PC-3 (cell line): Measurements from ENCODE around the gene OR5L2. TPM values are rescaled to one million over a fixed set of nuclear protein-coding genes. Genes with fewer than 3 reads are reported as not detected.

ENCODE experiments used
- ATAC-seq: fragments of 200-7000 bp; cut with Tn5 transposase; 2 replicates; pipeline ENCODE4 v1.9.1; 2020; ENCODE audit warnings: mild to moderate bottlenecking, moderate library complexity
- BruUV-seq: library from RNA; stranded (reverse); fragments of 400-500 nt; replicated peaks from 2 replicates; lab custom pipeline; 2021; lab: Mats Ljungman, UMichigan
- CTCF ChIA-PET: fragments of 300-600 bp; sonication (Branson Sonifier 250); formaldehyde crosslinking; loops from one replicate; lab custom pipeline; 2022; ENCODE audit warnings: antibody characterized with exemption; lab: Charles Lee
- POLR2A ChIA-PET: fragments of 300-600 bp; sonication (Branson Sonifier 250); formaldehyde crosslinking; loops from one replicate; lab custom pipeline; 2022; ENCODE audit warnings: antibody characterized with exemption; ENCODE audit not compliant: unreplicated experiment; lab: Charles Lee
- DNase-seq: peaks from one replicate; pipeline ENCODE4 v3.0.0-alpha.2; 2015
- H2AFZ ChIP-seq: fragments of 300-600 bp; sonication (generic); 2 replicates; pipeline ENCODE4 v1.6.0; 2016; ENCODE audit warnings: antibody characterized with exemption, low read length
- H3F3A ChIP-seq: fragments of 300-600 bp; sonication (generic); one replicate; pipeline ENCODE4 v1.6.0; 2017; ENCODE audit warnings: antibody characterized with exemption, low read length, control low read depth, mild to moderate bottlenecking; ENCODE audit not compliant: unreplicated experiment
- H3K27ac ChIP-seq: fragments of 300-600 bp; sonication (generic); 2 replicates; pipeline ENCODE4 v1.5.1; 2016; ENCODE audit warnings: mild to moderate bottlenecking, low read length
- H3K27me3 ChIP-seq: fragments of 300-600 bp; sonication (generic); 2 replicates; pipeline ENCODE4 v1.6.1; 2016; ENCODE audit warnings: low read length, mixed read lengths
- H3K36me3 ChIP-seq: fragments of 300-600 bp; sonication (generic); 2 replicates; pipeline ENCODE4 v1.6.1; 2016; ENCODE audit warnings: low read depth, mixed run types, low read length, mixed read lengths
- H3K4me1 ChIP-seq: fragments of 300-600 bp; sonication (generic); 2 replicates; pipeline ENCODE4 v1.5.1; 2016; ENCODE audit warnings: low read length; ENCODE audit not compliant: insufficient read depth
- H3K4me2 ChIP-seq: fragments of 300-600 bp; sonication (generic); 2 replicates; pipeline ENCODE4 v1.6.0; 2016; ENCODE audit warnings: low read length
- H3K4me3 ChIP-seq: fragments of 300-600 bp; sonication (generic); 2 replicates; pipeline ENCODE4 v1.5.1; 2016; ENCODE audit warnings: mild to moderate bottlenecking, low read length, mixed read lengths
- H3K79me2 ChIP-seq: fragments of 300-600 bp; sonication (generic); 2 replicates; pipeline ENCODE4 v1.6.1; 2017; ENCODE audit warnings: low read length, mixed read lengths
- H3K9ac ChIP-seq: fragments of 300-600 bp; sonication (generic); 2 replicates; pipeline ENCODE4 v1.6.0; 2016; ENCODE audit warnings: mild to moderate bottlenecking, low read length
- H3K9me2 ChIP-seq: fragments of 300-600 bp; sonication (generic); replicated peaks from 2 replicates; pipeline ENCODE4 v1.6.1; 2016; ENCODE audit warnings: mixed run types, low read length, mixed read lengths
- H3K9me3 ChIP-seq: fragments of 300-600 bp; sonication (generic); 2 replicates; pipeline ENCODE4 v1.6.1; 2016; ENCODE audit warnings: low read length, mixed read lengths
- H4K20me1 ChIP-seq: fragments of 300-600 bp; sonication (generic); 2 replicates; pipeline ENCODE4 v1.6.1; 2016; ENCODE audit warnings: low read length, mixed read lengths
- CTCF ChIP-seq: fragments of 300-600 bp; sonication (generic); conservative IDR thresholded peaks from 2 replicates; pipeline ENCODE4 v1.5.1; 2017; ENCODE audit warnings: antibody characterized with exemption, low read depth, mild to moderate bottlenecking, low read length
- EZH2 ChIP-seq: fragments of 300-600 bp; sonication (generic); IDR thresholded peaks from one replicate; pipeline ENCODE4 v1.6.1; 2017; ENCODE audit warnings: antibody characterized with exemption, mild to moderate bottlenecking, low read length; ENCODE audit not compliant: unreplicated experiment
- EZH2phosphoT487 ChIP-seq: fragments of 300-600 bp; sonication (generic); IDR thresholded peaks from 2 replicates; pipeline ENCODE4 v1.6.1; 2018; ENCODE audit warnings: mild to moderate bottlenecking, antibody characterized with exemption, low read length, borderline replicate concordance
- intact Hi-C: fragments of 100-400 bp; cut with micrococcal nuclease; formaldehyde crosslinking; loops from 2 replicates; pipeline ENCODE4 v1.9.0; 2023
- total RNA-seq: library from RNA; depleted of rRNA; stranded (reverse); fragments of >200 nt; gene quantifications from 2 replicates; pipeline ENCODE4 v1.2.3, GENCODE V29; 2014

The OR5L2 gene
- total RNA-seq, 1 experiment from 2014 or later: not detected

- no peak within 1 kb of the TSS for H2AFZ ChIP-seq
- H3K36me3 ChIP-seq: no peaks in the 10 kb centered on the region
- no peaks in the 10 kb centered on the region for H3K79me2 ChIP-seq
- BruUV-seq: no TSS peak
- H3K27me3 ChIP-seq: peaks cover 9% of the 10 kb centered on the region; the same call in 1 of the 2 replicates
- H3K4me3 ChIP-seq: no peak within 1 kb of the TSS
- CTCF ChIA-PET: no interaction called here
- TF ChIP-seq CTCF (no peak), EZH2 (no peak), EZH2phosphoT487 (no peak)
- 0 out of 2 replicates have a peak, but pooled peaks cover 8% of the 10 kb centered on the region for H3K9me3 ChIP-seq
- ATAC-seq: no peak
- H3K4me1 ChIP-seq: no peaks in the 10 kb centered on the region
- POLR2A ChIA-PET: no interaction called here
- H4K20me1 ChIP-seq: no peaks in the 10 kb centered on the region
- DNase-seq: no peak
- no peak within 1 kb of the TSS for H3K4me2 ChIP-seq
- no peaks in the 10 kb centered on the region for H3F3A ChIP-seq
- intact Hi-C loops: no loop called here
- no peak within 1 kb of the TSS for H3K9ac ChIP-seq
- H3K9me2 ChIP-seq: no peaks in the 10 kb centered on the region
- H3K27ac ChIP-seq: no peak within 1 kb of the TSS
Observed at GRCh38 chr11:55819330-55819729, 7.7 kb upstream of the OR5L2 start, which contains the start of gene OR5D18. Gene OR5D18, plus strand, starts transcription at chr11:55819630. Its CDS starts 0 bp downstream, at chr11:55819630.

GRCh38 chr11:55838452-55838851, 11.4 kb downstream of the OR5L2 start, which contains the start of gene OR5D16:
Gene OR5D16, plus strand, starts transcription at chr11:55838752. Its CDS starts 0 bp downstream, at chr11:55838752.
- H3K9ac ChIP-seq: no peak within 1 kb of the TSS
- H3K9me2 ChIP-seq: no peaks in the 10 kb centered on the region
- TF ChIP-seq CTCF: no peak
- TF ChIP-seq EZH2: no peak
- ATAC-seq (no peak), DNase-seq (no peak)
- H2AFZ ChIP-seq: no peak within 1 kb of the TSS
- no peaks in the 10 kb centered on the region for H3F3A ChIP-seq
- no peaks in the 10 kb centered on the region for H3K4me1 ChIP-seq
- CTCF ChIA-PET: no interaction called here
- no peaks in the 10 kb centered on the region for H3K36me3 ChIP-seq
- peaks cover 14% of the 10 kb centered on the region; the same call in 1 of the 2 replicates for H3K9me3 ChIP-seq
- POLR2A ChIA-PET: no interaction called here
- H3K4me2 ChIP-seq: no peak within 1 kb of the TSS
- no peaks in the 10 kb centered on the region for H3K79me2 ChIP-seq
- H4K20me1 ChIP-seq: no peaks in the 10 kb centered on the region
- no TSS peak for BruUV-seq
- H3K27ac ChIP-seq: no peak within 1 kb of the TSS
- intact Hi-C loops: no loop called here
- no peaks in the 10 kb centered on the region for H3K27me3 ChIP-seq
- H3K4me3 ChIP-seq: no peak within 1 kb of the TSS

GRCh38 chr11:55847453-55847852, 20.4 kb downstream of the OR5L2 start:
- no peak for DNase-seq
- no peak for ATAC-seq
- no TSS peak for BruUV-seq
- H3F3A ChIP-seq: no peaks in the 10 kb centered on the region
- 0 out of 2 replicates have a peak, but pooled peaks cover 3% of the 10 kb centered on the region for H3K9me3 ChIP-seq
- H3K27ac ChIP-seq: no peak overlapping the region
- no peak overlapping the region for H3K4me2 ChIP-seq
- H4K20me1 ChIP-seq: no peaks in the 10 kb centered on the region
- H3K36me3 ChIP-seq: no peaks in the 10 kb centered on the region
- ChIA-PET CTCF (no interaction called here), POLR2A (no interaction called here)
- no peak overlapping the region for H3K4me3 ChIP-seq
- H3K79me2 ChIP-seq: no peaks in the 10 kb centered on the region
- no peak overlapping the region for H3K9ac ChIP-seq
- intact Hi-C loops: no loop called here
- no peaks in the 10 kb centered on the region for H3K27me3 ChIP-seq
- no peaks in the 10 kb centered on the region; the same call in 1 of the 2 replicates for H3K9me2 ChIP-seq
- H2AFZ ChIP-seq: no peak overlapping the region
- H3K4me1 ChIP-seq: no peaks in the 10 kb centered on the region
- TF ChIP-seq EZH2phosphoT487: no peak
- no peak for TF ChIP-seq CTCF
- no peak for TF ChIP-seq EZH2
